Activated naive CD4-positive, alpha-beta T cell treated with anti-CD3 and anti-CD28 coated beads, Interleukin-2, amount 50 U/mL, for 24 hours (primary cell): ENCODE measurements around the gene MLIP.

Experiments
- H3K27ac Mint-ChIP-seq: one replicate; pipeline ENCODE4 v1.8.0; 2021; ENCODE audit warnings: mild to moderate bottlenecking, mixed read lengths
- H3K27me3 Mint-ChIP-seq: one replicate; pipeline ENCODE4 v1.8.0; 2021; ENCODE audit warnings: mixed read lengths
- H3K36me3 Mint-ChIP-seq: one replicate; pipeline ENCODE4 v1.8.0; 2021; ENCODE audit warnings: mixed read lengths
- H3K4me1 Mint-ChIP-seq: one replicate; pipeline ENCODE4 v1.8.0; 2021; ENCODE audit warnings: mixed read lengths
- H3K4me3 Mint-ChIP-seq: one replicate; pipeline ENCODE4 v1.8.0; 2021; ENCODE audit warnings: mild to moderate bottlenecking, mixed read lengths
- H3K9me3 Mint-ChIP-seq: one replicate; pipeline ENCODE4 v1.8.0; 2021; ENCODE audit warnings: mixed read lengths

MLIP gene

DNA sequence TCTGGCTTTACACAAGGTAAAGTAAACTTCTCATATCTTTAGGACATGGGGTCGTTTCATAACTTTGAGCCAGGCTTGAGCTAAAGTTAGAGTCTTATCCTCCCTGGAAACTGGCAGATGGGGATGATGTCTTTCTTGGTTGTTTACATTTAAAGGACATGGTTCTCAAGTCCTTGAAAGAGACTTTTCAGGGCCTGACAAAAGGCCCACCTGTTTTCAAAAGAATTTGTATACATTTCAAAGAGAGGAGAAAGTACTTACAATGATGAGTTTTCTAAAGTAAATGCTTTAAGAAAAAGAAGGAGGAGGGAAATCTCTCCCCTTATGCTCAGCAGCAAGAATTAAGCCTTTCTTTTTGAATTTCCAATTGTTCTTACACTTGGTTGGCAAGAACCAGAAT lies 151.3 kb downstream of the MLIP start:
- Mint-ChIP-seq H3K27me3 (no peaks in the 10 kb centered on the region), H3K36me3 (no peaks in the 10 kb centered on the region), H3K27ac (no peak overlapping the region), H3K4me3 (no peak overlapping the region), H3K9me3 (peaks cover 7% of the 10 kb centered on the region), H3K4me1 (no peaks in the 10 kb centered on the region)

DNA sequence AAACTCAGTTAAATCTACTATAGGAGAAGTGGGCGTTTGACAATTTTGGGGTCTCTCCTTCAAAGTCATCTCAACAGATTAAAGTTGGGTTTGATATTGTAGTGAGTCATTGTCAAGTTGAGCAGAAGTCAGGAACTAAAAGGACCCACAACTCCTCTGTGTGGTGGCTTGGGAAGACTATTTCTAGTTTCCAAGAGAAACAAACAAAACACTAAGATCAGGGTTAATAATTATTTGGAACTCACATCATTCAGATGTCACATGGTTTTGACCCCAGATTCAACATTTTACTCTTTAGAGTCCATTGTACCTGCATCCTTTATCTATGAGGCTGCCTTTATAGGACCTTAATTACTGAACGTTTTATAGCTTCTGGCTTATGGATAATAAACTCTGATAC lies 151.7 kb downstream of the MLIP start:
- Mint-ChIP-seq H3K27ac (no peak overlapping the region), H3K4me1 (no peaks in the 10 kb centered on the region), H3K36me3 (no peaks in the 10 kb centered on the region), H3K4me3 (no peak overlapping the region), H3K9me3 (peaks cover 7% of the 10 kb centered on the region), H3K27me3 (no peaks in the 10 kb centered on the region)

DNA sequence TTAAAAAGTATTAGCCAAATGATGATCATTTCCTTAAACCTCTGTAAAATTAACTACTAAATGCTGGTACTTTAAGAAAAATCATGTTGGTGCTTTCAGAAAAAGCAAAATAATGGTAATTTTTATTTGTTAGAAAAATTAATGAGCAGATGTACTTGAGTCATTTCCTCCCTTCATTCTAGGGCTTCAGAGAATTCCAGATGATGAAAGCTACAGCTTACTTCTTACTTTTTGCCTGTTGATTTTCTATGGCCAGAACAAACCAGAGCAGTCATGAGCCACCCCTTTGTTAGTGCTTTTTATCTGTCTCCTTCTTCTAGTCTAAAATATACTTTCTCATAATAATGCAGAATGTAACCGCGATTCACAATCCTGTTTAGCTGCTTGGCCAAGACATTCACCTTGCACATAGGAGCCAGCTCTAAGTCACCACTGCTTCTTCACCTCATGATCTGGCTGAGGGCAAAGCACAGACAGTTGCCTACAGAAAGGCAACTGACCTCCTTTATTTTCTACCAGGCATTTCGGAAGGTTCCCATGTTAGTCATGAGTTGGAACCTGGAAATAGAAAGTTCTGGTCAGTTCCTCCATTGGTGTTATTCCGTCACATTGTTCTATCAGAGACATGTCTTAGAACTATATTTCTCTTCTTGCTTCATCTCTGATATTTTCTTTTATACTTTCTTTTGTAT lies 153.5 kb downstream of the MLIP start:
- peaks cover 7% of the 10 kb centered on the region for H3K9me3 Mint-ChIP-seq
- no peak overlapping the region for H3K27ac Mint-ChIP-seq
- H3K4me1 Mint-ChIP-seq = no peaks in the 10 kb centered on the region
- no peak overlapping the region for H3K4me3 Mint-ChIP-seq
- no peaks in the 10 kb centered on the region for H3K36me3 Mint-ChIP-seq
- no peaks in the 10 kb centered on the region for H3K27me3 Mint-ChIP-seq

DNA sequence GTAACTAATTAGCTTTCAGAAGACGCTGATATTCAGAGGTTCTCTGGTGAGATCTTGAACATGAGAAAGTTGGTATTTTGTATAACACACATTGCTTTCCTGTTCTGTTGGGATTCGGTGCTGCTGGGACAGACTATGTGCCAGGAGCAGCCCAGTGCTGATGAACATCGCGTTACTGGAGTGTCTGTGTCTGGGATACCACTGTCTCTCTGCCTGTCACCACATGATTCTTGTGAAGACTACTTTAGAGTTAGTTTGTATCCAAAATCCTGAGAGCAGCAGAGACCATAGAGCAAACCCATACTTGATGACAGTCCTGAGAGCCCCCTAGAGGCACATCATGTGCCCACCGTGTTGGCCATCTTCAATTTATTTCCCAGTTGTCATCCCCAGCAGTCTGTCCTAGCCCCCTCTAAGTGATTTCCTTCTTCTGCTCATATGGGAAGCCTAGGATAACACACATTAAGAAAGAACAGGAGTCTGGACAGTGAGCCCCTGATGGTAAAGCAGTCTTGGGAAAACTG lies 155.2 kb downstream of the MLIP start:
- Mint-ChIP-seq H3K27ac (no peak overlapping the region), H3K4me1 (no peaks in the 10 kb centered on the region), H3K4me3 (no peak overlapping the region), H3K36me3 (no peaks in the 10 kb centered on the region), H3K27me3 (no peaks in the 10 kb centered on the region), H3K9me3 (no peaks in the 10 kb centered on the region)

DNA sequence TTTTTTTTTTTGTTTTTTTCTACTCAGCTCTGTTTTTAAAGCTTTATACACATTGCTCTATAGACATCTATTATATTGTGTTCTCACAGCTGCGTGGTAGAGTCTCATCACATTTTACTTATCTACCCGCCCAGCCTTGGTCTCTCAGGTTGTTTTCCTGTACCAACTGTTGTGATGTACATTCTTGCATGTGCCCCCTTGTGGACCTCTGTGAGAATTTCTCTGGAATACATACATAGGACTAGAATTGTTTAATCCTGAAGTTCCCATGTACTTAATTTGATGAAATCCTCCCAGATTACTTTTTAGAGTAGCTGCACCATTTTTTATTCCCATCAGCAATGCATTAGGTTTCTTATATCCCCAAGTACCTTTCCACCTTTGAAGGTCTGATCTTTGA lies 156.6 kb downstream of the MLIP start:
- no peaks in the 10 kb centered on the region for H3K27me3 Mint-ChIP-seq
- no peaks in the 10 kb centered on the region for H3K36me3 Mint-ChIP-seq
- H3K27ac Mint-ChIP-seq = no peak overlapping the region
- H3K4me3 Mint-ChIP-seq = no peak overlapping the region
- no peaks in the 10 kb centered on the region for H3K9me3 Mint-ChIP-seq
- no peaks in the 10 kb centered on the region for H3K4me1 Mint-ChIP-seq

DNA sequence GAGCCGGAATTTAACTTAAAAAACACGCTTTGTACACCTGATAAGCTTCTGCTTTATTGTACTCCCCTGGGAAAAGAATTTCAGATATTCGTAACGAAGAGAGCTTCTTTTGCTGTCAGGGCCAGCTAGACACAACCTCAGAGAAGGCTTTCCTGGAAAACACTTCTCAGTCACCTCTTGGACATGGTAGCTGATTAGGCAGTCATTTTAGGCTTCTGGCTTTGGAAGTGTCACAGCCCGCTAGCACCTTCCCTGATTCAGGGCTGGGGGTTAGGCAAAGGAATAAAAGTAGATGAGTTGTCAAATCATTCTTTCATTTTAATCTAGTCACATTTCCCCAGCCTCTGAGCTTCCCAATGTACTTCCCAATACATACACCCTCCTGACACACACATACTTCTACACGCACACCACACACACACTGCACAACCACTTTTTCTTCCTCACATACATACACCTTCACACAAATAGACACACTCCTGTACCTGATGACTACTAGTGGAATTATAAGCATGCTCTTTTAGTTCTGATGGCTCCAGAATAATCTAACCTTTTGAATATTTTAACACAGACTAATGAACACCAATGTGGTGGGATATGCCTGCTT lies 162.1 kb downstream of the MLIP start:
- H3K36me3 Mint-ChIP-seq = no peaks in the 10 kb centered on the region
- H3K27me3 Mint-ChIP-seq = no peaks in the 10 kb centered on the region
- H3K9me3 Mint-ChIP-seq = peaks cover 7% of the 10 kb centered on the region

DNA sequence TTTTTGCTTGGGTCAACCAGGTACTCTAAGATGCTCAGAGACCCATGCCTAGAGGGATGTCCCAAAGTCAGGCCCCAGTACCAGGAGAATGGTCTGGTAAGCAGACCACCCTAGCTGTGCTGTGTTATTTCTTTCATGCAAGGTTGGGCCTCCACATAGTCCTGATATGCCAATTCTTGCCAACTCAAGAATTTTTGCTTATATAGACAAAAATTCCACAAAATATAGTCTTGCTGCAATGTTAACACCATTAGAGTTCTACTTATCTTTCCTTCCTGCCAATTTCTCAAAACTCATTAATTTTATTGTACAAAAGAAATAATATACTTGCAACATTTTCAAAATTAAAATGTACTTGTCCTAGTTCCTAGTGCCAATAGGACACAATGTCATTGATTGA lies 163.1 kb downstream of the MLIP start:
- H3K4me3 Mint-ChIP-seq = no peak overlapping the region

More for the DNA sequence above, 162.1 kb downstream of the MLIP start:
- Mint-ChIP-seq H3K4me1 (no peaks in the 10 kb centered on the region), H3K4me3 (no peak overlapping the region), H3K27ac (no peak overlapping the region)

DNA sequence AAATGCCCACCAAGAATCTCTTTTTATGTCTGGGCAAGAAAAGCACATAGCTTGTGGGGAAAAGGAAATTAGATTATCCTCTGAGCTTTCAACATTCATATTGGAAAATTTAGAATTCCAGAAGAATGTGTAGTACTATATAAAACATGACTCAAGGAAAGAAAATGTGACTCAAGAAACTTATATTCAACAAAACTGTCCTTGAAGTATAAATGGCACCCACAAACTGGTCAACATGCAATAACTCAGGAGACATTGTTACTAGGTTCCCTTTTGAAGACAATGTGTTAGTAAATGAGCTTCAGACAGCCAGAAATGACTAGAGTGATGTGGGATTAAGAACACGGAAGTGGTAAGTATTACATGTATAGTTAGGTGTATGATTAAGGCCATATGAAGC lies 170.9 kb downstream of the MLIP start:
- H3K4me1 Mint-ChIP-seq = no peaks in the 10 kb centered on the region
- no peaks in the 10 kb centered on the region for H3K27me3 Mint-ChIP-seq
- H3K4me3 Mint-ChIP-seq = no peak overlapping the region
- H3K9me3 Mint-ChIP-seq = peaks cover 8% of the 10 kb centered on the region
- H3K27ac Mint-ChIP-seq = no peak overlapping the region
- H3K36me3 Mint-ChIP-seq = no peaks in the 10 kb centered on the region

More for the DNA sequence above, 163.1 kb downstream of the MLIP start:
- Mint-ChIP-seq H3K9me3 (peaks cover 7% of the 10 kb centered on the region), H3K4me1 (no peaks in the 10 kb centered on the region), H3K27me3 (no peaks in the 10 kb centered on the region), H3K36me3 (no peaks in the 10 kb centered on the region), H3K27ac (no peak overlapping the region)

DNA sequence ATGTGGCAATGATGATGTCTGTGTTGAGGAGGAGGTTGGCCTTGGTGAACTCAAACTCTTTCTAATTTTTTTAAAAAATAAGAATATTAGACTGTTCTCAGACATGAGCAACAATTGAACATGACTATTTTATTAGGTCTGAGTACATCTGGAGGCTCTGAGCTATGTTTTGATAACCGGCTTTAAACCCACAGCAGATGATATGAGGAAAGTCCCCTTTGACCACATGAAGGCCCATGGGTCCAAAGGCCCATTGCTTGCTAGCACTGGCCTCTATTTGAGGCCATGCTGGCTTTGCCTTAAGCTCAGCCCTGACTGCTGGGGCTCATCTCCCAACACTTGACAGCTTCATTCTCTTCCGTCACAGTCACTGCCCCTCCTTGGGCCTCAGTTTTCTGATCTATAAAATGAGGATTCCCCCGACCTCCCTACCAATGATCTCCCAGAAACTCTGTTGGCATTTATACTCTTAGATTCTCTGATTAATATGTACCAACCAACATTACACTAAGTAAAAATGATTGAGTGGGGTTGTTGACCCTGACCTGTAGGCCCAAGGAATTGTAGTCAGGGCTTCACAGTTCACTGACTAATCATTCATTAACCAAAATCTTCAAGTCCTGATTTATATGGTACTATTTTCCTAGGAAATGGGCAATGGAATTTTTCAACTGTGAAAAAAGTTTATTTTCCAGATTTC lies 173.1 kb downstream of the MLIP start:
- H3K9me3 Mint-ChIP-seq = peaks cover 5% of the 10 kb centered on the region
- H3K27me3 Mint-ChIP-seq = no peaks in the 10 kb centered on the region
- no peaks in the 10 kb centered on the region for H3K36me3 Mint-ChIP-seq
- no peak overlapping the region for H3K4me3 Mint-ChIP-seq
- no peaks in the 10 kb centered on the region for H3K4me1 Mint-ChIP-seq
- H3K27ac Mint-ChIP-seq = no peak overlapping the region

DNA sequence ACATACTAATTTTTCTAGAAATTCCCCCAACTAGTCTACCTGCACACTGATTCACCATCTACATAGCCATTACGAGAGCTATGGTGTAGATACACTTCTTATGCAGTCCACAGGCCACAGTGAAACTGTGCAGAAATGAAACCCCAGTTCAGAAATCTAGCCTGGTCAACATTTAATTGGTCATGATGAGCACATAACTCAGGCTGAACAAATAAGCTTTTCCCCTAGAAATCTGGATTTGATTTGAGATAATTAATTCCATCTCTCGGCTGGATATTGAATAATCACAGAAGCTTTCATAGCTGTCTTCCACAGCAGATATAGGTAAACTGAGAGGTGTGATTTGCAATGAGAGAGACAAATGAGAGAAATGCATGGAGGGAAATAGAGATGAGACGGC lies 174.4 kb downstream of the MLIP start:
- Mint-ChIP-seq H3K9me3 (peaks cover 5% of the 10 kb centered on the region), H3K4me1 (no peaks in the 10 kb centered on the region), H3K36me3 (no peaks in the 10 kb centered on the region), H3K27ac (no peak overlapping the region), H3K27me3 (no peaks in the 10 kb centered on the region), H3K4me3 (no peak overlapping the region)

DNA sequence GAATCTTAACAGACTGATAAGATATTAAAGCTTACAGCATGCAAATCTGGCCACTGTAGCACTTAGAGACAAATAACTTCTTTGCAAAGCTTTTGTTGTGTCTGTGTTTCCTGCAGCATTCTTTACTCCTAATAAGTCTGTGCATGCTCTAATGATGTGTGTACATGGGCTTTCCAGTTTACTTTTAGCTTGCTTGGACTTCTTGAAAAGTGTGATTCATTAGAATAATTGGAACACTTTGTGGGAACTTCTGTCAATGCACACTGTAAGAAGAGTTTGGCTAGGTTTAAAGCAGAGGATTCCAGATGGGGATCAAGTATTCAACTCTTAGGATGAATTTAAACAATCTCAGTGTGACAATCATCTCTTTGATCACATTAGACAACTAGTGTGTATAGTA lies 174.9 kb downstream of the MLIP start:
- Mint-ChIP-seq H3K27me3 (no peaks in the 10 kb centered on the region), H3K4me3 (no peak overlapping the region), H3K9me3 (peaks cover 5% of the 10 kb centered on the region), H3K36me3 (no peaks in the 10 kb centered on the region), H3K4me1 (no peaks in the 10 kb centered on the region), H3K27ac (no peak overlapping the region)

DNA sequence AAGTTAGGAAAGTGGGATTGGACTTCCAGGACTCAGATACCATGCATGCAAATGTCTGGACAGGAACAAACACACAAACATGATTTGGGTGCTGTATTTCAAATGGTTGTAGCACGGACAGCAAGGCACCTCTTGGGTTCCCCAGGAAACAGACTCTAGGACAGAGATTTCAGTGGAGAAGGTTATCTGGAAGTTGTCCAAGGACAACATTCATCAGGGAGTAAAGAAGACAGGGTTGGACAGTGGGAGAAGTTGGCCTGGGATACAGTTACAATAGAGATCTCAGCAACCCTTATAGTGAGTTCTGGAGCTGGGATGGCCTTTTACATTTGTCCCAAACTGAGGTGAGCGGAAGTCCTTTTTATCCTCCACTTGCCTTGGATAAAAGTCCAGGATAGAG lies 177.2 kb downstream of the MLIP start:
- H3K27ac Mint-ChIP-seq = no peak overlapping the region

DNA sequence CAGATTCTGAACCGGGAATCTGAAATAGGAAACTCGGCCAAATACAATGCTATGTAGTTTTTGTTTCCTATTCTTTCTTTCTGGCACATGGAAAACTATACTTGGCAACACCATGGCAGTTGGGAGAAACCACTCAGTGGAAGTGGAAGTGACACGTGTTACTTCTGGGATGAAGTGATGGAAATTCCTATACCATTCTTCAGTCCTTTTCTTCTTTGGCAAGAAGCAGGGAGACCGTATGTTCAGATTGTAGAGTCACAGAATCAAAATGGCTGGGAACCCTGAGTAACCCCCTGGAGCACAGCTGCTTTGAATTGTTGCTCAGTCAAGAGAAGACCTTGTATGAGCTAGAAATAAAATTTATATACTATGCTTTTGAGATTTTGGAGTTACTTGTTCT lies 178.2 kb downstream of the MLIP start:
- Mint-ChIP-seq H3K4me3 (no peak overlapping the region), H3K27me3 (no peaks in the 10 kb centered on the region), H3K36me3 (no peaks in the 10 kb centered on the region), H3K4me1 (no peaks in the 10 kb centered on the region), H3K9me3 (peaks cover 11% of the 10 kb centered on the region), H3K27ac (no peak overlapping the region)

More for the DNA sequence above, 177.2 kb downstream of the MLIP start:
- Mint-ChIP-seq H3K27me3 (no peaks in the 10 kb centered on the region), H3K36me3 (no peaks in the 10 kb centered on the region), H3K4me1 (no peaks in the 10 kb centered on the region), H3K9me3 (peaks cover 9% of the 10 kb centered on the region), H3K4me3 (no peak overlapping the region)

DNA sequence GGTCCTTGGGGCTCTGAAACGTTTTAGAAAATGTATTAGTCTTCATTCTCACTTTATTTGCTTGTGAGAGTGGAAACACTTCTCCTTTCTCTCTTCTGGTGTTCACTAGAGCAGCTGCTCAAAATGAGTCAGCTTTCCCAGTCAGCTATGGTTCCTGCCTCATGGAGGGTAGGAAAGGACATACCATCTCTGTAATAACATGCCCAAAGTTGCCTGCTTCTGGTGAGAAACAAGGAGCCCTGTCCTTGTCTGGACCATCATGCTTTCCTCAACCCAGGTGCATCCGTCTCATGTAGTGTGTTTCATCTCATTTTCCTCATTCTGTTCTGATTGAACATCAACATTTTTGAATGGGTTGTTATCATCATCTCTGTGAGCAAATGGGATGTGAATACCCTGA lies 179.9 kb downstream of the MLIP start:
- Mint-ChIP-seq H3K27ac (no peak overlapping the region), H3K9me3 (peaks cover 12% of the 10 kb centered on the region), H3K27me3 (no peaks in the 10 kb centered on the region), H3K36me3 (no peaks in the 10 kb centered on the region), H3K4me1 (no peaks in the 10 kb centered on the region), H3K4me3 (no peak overlapping the region)

DNA sequence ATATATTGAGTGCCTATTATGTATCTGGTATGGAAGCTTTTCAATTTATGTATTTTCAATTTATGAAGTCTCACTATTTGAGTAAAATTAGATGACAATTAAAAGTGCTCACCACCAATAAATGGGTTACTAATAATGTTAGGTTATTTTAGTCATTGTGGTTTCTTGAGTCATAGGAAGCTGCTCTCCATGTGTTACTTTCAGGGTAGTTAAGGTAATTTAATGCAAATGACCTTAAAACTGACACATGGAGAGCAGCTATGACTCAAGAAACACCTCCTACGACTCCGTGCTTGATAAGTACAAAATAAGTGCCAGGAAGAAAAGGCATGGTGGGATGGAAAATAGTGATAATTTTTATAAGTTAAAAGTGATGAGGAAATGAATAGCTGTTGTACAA lies 180.5 kb downstream of the MLIP start:
- peaks cover 15% of the 10 kb centered on the region for H3K9me3 Mint-ChIP-seq
- H3K4me1 Mint-ChIP-seq = no peaks in the 10 kb centered on the region
- H3K4me3 Mint-ChIP-seq = no peak overlapping the region
- no peaks in the 10 kb centered on the region for H3K36me3 Mint-ChIP-seq
- no peaks in the 10 kb centered on the region for H3K27me3 Mint-ChIP-seq
- H3K27ac Mint-ChIP-seq = no peak overlapping the region

DNA sequence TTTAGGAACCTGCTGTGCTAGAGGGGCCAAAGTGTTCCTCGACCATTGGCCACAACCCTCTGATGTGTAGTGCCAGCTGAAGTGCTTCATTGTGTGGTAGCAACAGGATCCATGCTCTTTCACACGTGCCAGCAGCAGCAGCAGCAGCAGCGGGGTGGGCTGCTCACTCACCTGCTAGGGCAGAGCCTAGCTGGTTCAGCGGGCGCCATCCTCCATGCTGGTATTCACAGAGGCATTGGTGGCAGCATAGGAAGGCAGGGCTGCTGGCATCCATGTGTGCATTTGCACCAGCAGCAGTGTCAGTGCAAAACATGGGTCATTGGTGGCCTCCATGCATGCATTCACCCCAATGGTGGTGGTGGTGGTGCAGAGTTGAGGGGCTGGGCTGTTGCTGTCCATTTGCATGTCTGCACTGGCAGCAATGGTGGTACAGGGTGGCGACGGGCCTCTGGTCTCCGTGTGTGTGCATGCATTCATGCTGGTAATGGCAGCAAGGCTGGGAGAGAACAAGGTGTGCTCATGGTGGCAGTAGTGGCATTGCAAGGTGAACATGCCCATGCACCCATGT lies 183.8 kb downstream of the MLIP start:
- H3K27ac Mint-ChIP-seq = no peak overlapping the region
- peaks cover 15% of the 10 kb centered on the region for H3K9me3 Mint-ChIP-seq
- no peak overlapping the region for H3K4me3 Mint-ChIP-seq
- H3K27me3 Mint-ChIP-seq = no peaks in the 10 kb centered on the region
- H3K36me3 Mint-ChIP-seq = no peaks in the 10 kb centered on the region
- H3K4me1 Mint-ChIP-seq = no peaks in the 10 kb centered on the region
